K562 (cell line): ENCODE results near the gene CDK5R1. TPM values are rescaled to one million over a fixed set of nuclear protein-coding genes. Genes with fewer than 3 reads are reported as not detected.

Source experiments
- ATAC-seq: fragments of 200-7000 bp; cut with Tn5 transposase; 3 replicates; pipeline ENCODE4 v1.9.1; 2020; ENCODE audit warnings: moderate library complexity
- BruUV-seq: library from RNA; stranded (reverse); fragments of 400-500 nt; replicated peaks from 2 replicates; lab custom pipeline; 2021; lab: Mats Ljungman, UMichigan
- CTCF ChIA-PET: fragments of 300-600 bp; formaldehyde crosslinking; extraction: SDS; loops from one replicate; lab custom pipeline; 2021; ENCODE audit warnings: low intra/inter-chr PET ratio; lab: Yijun Ruan, JAX
- POLR2A ChIA-PET: fragments of 300-600, 350-650 bp; sonication (Branson Sonifier 250); formaldehyde crosslinking; extraction: SDS; loops from one replicate; lab custom pipeline; 2021; ENCODE audit warnings: antibody characterized with exemption, inconsistent platforms; lab: Yijun Ruan, JAX
- DNase-seq, 4 experiments: peaks; one replicate each; pipeline versions ENCODE4 v3.0.0 to v3.0.0-alpha.2; 2011 to 2018; ENCODE audit warnings: low spot score in 3 of 4, mixed read lengths in 3 of 4; ENCODE audit errors: extremely low read depth in 1 of 4
- FAIRE-seq: peaks from 2 replicates; lab custom pipeline; 2011; peaks lifted over from hg19 to GRCh38; lab: Jason Lieb, UNC
- H2AFZ ChIP-seq: 2 replicates; pipeline ENCODE4 v1.6.0; 2011; ENCODE audit warnings: low read depth, low read length, control low read depth, inconsistent platforms
- H3K27ac ChIP-seq: fragments of 200-600 bp; 3 replicates; pipeline ENCODE4 v1.8.0; 2011; ENCODE audit warnings: low read depth, mild to moderate bottlenecking, control low read depth, inconsistent platforms, low read length, moderate library complexity, mixed read lengths; ENCODE audit errors: extremely low read depth
- H3K27me3 ChIP-seq, 2 experiments: fragments of 300-600 bp in 1 of 2; 2 replicates in 1 of 2; 3 replicates in 1 of 2; pipeline versions ENCODE4 v1.6.0 to v1.8.0; 2011; ENCODE audit warnings: inconsistent platforms in 2 of 2, low read length in 2 of 2, mild to moderate bottlenecking in 1 of 2, mixed read lengths in 1 of 2, moderate library complexity in 1 of 2; ENCODE audit not compliant: control insufficient read depth in 2 of 2, insufficient read depth in 2 of 2
- H3K36me3 ChIP-seq: fragments of 300-600 bp; 3 replicates; pipeline ENCODE4 v1.8.0; 2011; ENCODE audit warnings: mild to moderate bottlenecking, low read length, inconsistent platforms; ENCODE audit not compliant: control insufficient read depth, insufficient read depth
- H3K4me1 ChIP-seq, 2 experiments: fragments of 200-600 bp in 1 of 2; replicated peaks in 1 of 2; 2 replicates in 1 of 2; 3 replicates in 1 of 2; pipeline versions ENCODE4 v1.5.1 to v1.8.0; 2011; ENCODE audit warnings: inconsistent platforms in 2 of 2, low read length in 2 of 2, mild to moderate bottlenecking in 1 of 2, mixed read lengths in 1 of 2, moderate library complexity in 1 of 2; ENCODE audit not compliant: control insufficient read depth in 2 of 2, insufficient read depth in 2 of 2
- H3K4me2 ChIP-seq: 2 replicates; pipeline ENCODE4 v1.6.1; 2011; ENCODE audit warnings: low read length, control low read depth, inconsistent platforms, mixed read lengths; ENCODE audit not compliant: insufficient read depth
- H3K4me3 ChIP-seq: fragments of 200-600 bp; sonication (generic), shearing (Covaris generic); 2 replicates; pipeline ENCODE4 v1.5.1; 2016; ENCODE audit warnings: control low read depth, inconsistent platforms
- H3K79me2 ChIP-seq: fragments of 200-600 bp; 3 replicates; pipeline ENCODE4 v1.8.0; 2011; ENCODE audit warnings: low read length, inconsistent platforms; ENCODE audit not compliant: control insufficient read depth, insufficient read depth
- H3K9ac ChIP-seq, 2 experiments: 2 replicates each; pipeline versions ENCODE4 v1.6.0 to v1.6.1; 2011; ENCODE audit warnings: low read depth in 2 of 2, low read length in 2 of 2, control low read depth in 1 of 2, inconsistent platforms in 1 of 2, mild to moderate bottlenecking in 1 of 2, mixed read lengths in 1 of 2; ENCODE audit not compliant: insufficient read depth in 1 of 2
- H3K9me1 ChIP-seq: one replicate; pipeline ENCODE4 v1.6.0; 2011; ENCODE audit warnings: inconsistent platforms, mild to moderate bottlenecking, low read length, moderate library complexity; ENCODE audit not compliant: control insufficient read depth, insufficient read depth
- H3K9me3 ChIP-seq: replicated peaks from 2 replicates; pipeline ENCODE4 v1.5.1; 2011; ENCODE audit warnings: low read depth, low read length, inconsistent platforms; ENCODE audit not compliant: control insufficient read depth, insufficient read depth
- H4K20me1 ChIP-seq: replicated peaks from 2 replicates; pipeline ENCODE4 v1.6.1; 2011; ENCODE audit warnings: low read length, inconsistent platforms, mixed read lengths; ENCODE audit not compliant: control insufficient read depth, insufficient read depth
- EWSR1 ChIP-seq: fragments of 450-650 bp; IDR thresholded peaks from 2 replicates; pipeline ENCODE4 v1.6.1; 2018; ENCODE audit warnings: borderline replicate concordance, mild to moderate bottlenecking, low read depth, moderate library complexity; ENCODE audit not compliant: partially characterized antibody
- FIP1L1 ChIP-seq: fragments of 200-400 bp; formaldehyde crosslinking; IDR thresholded peaks from 2 replicates; pipeline ENCODE4 v1.6.1; 2018; ENCODE audit warnings: mild to moderate bottlenecking, low read depth, low read length; ENCODE audit not compliant: poor library complexity, severe bottlenecking
- FUS ChIP-seq: fragments of 200-400 bp; formaldehyde crosslinking; optimal IDR thresholded peaks from 2 replicates; pipeline ENCODE3; 2017; ENCODE audit warnings: low read depth, low read length
- HDAC3 ChIP-seq: fragments of 450-650 bp; IDR thresholded peaks from 2 replicates; pipeline ENCODE4 v1.6.1; 2018; ENCODE audit warnings: borderline replicate concordance, mild to moderate bottlenecking, moderate library complexity; ENCODE audit not compliant: partially characterized antibody
- IFI16 ChIP-seq: fragments of 250-450 bp; sonication (Bioruptor Pico); IDR thresholded peaks from 2 replicates; pipeline ENCODE4 v2.1.2; 2022; ENCODE audit warnings: mild to moderate bottlenecking, inconsistent platforms
- KDM2B ChIP-seq: fragments of 250-450 bp; sonication (Bioruptor Pico); IDR thresholded peaks from 2 replicates; pipeline ENCODE4 v1.8.0; 2021; ENCODE audit warnings: mild to moderate bottlenecking, moderate library complexity
- MCM2 ChIP-seq: fragments of 450-650 bp; IDR thresholded peaks from 2 replicates; pipeline ENCODE4 v1.6.1; 2017; ENCODE audit warnings: low read depth, mild to moderate bottlenecking
- MTA2 ChIP-seq: fragments of 450-650 bp; IDR thresholded peaks from 2 replicates; pipeline ENCODE4 v1.6.1; 2016; ENCODE audit warnings: low read depth
- RBM22 ChIP-seq: fragments of 200-400 bp; formaldehyde crosslinking; IDR thresholded peaks from 2 replicates; pipeline ENCODE4 v1.6.1; 2018; ENCODE audit warnings: low read length, low read depth; ENCODE audit not compliant: poor library complexity, severe bottlenecking
- SAP30 ChIP-seq: fragments of 200-600 bp; sonication (generic); IDR thresholded peaks from 2 replicates; pipeline ENCODE4 v1.6.1; 2012; ENCODE audit warnings: borderline replicate concordance, low read depth, mild to moderate bottlenecking, moderate library complexity, low read length, control low read depth, inconsistent platforms; ENCODE audit not compliant: insufficient read depth, poor library complexity, severe bottlenecking
- SP1 ChIP-seq: sonication (generic); formaldehyde crosslinking; IDR thresholded peaks from 2 replicates; pipeline ENCODE4 v1.8.1; 2022; ENCODE audit warnings: mild to moderate bottlenecking, missing genetic modification reagents
- TAF9B ChIP-seq: fragments of 450-650 bp; IDR thresholded peaks from 2 replicates; pipeline ENCODE4 v1.6.1; 2018; ENCODE audit warnings: mild to moderate bottlenecking; ENCODE audit not compliant: partially characterized antibody
- ZKSCAN3 ChIP-seq: fragments of 250-450 bp; sonication (Bioruptor Pico); IDR thresholded peaks from 2 replicates; pipeline ENCODE4 v1.4.0; 2020
- WGBS: fragments of 100-300 bp; shearing (Covaris generic); methylation state at CpG from one replicate; pipeline ENCODE4 v1.1.6; 2016; ENCODE audit warnings: low coverage, mixed read lengths; ENCODE audit not compliant: insufficient coverage; ENCODE audit errors: missing lambda C conversion rate; 5-methylcytosine and 5-hydroxymethylcytosine counted together
- in situ Hi-C: fragments of 300-500 bp; cut with MboI; formaldehyde crosslinking; loops from 4 replicates; pipeline ENCODE4 v1.15.0; 2018; ENCODE audit warnings: inconsistent platforms, mixed read lengths
- intact Hi-C: fragments of 100-400 bp; cut with micrococcal nuclease; formaldehyde crosslinking; loops from 2 replicates; pipeline ENCODE4 v1.14.2; 2022
- polyA plus RNA-seq, 8 experiments: library from polyadenylated mRNA; depleted of rRNA in 4 of 8; stranded (reverse) in 5 of 8; unstranded in 3 of 8; fragments of >200 nt; fragmentation: Nextera tagmentation in 2 of 8; fragmentation: Illumina TruSeq in 1 of 8; extraction: Ambion mirVana in 2 of 8; extraction: Trizol in 1 of 8; gene quantifications; 2 replicates each; pipeline versions ENCODE4 v1.2.1 to v1.2.3, GENCODE V29; 2011 to 2014; ENCODE audit warnings: inconsistent platforms in 1 of 8, missing spikeins in 1 of 8
- total RNA-seq, 7 experiments: library from RNA; depleted of rRNA in 6 of 7; stranded (reverse); fragments of >200 nt in 6 of 7; fragmentation: Illumina TruSeq in 2 of 7; extraction: Trizol in 2 of 7; gene quantifications; 2 replicates each; pipeline versions ENCODE4 v1.2.1 to v1.2.3, GENCODE V29; 2011 to 2021; ENCODE audit warnings: low replicate concordance in 1 of 7

CDK5R1 gene
- total and polyA plus RNA-seq, 9 of the 15 experiments (the other 6 are each of a cell fraction or from before 2014, with no cell fraction given) = 0.10 to 4.8 (median 2.3) TPM

DNA sequence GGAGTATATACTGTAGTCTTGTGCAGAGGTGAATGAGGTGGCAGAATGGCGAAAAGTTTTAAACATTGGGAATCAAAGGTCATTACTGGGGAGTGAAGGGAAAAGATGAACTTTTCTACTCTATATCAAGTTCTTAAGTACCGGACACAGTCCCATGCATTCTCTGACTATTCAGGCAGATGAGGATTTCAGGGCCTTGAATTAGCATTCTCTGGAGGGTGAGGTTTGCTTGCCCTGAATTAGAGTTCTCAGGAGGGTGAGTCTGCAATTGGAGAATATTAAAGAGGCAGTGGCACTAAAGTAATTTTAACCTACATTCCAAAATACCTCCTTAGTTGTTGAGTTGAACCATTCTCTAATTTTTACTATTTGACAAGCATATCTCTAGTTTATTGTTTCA is 33.4 kb upstream of the CDK5R1 start:
- Histone ChIP-seq H3K9me3 (no peaks in the 10 kb centered on the region), H3K4me1 (no peaks in the 10 kb centered on the region), H4K20me1 (no peaks in the 10 kb centered on the region), H2AFZ (no peak overlapping the region), H3K9me1 (no peaks in the 10 kb centered on the region), H3K4me3 (no peak overlapping the region), H3K27me3 (no peaks in the 10 kb centered on the region), H3K27ac (no peak overlapping the region)
- POLR2A ChIA-PET = interaction anchor here (0.9 to 1.6 kb wide), 2 partner anchors 9 to 18 kb away, joined by 4 to 7 read pairs; partner anchors contain the start of gene PSMD11
- in situ Hi-C loops = no loop called here
- TF ChIP-seq FIP1L1 = no peak
- TF ChIP-seq RBM22 = no peak
- no peak for TF ChIP-seq EWSR1
- no peak for TF ChIP-seq FUS
- TF ChIP-seq MTA2 = no peak
- no peak for TF ChIP-seq SP1 (CRISPR knock-in tag)
- no peak for TF ChIP-seq SAP30
- TF ChIP-seq IFI16 = no peak
- TF ChIP-seq KDM2B = no peak
- TF ChIP-seq ZKSCAN3 (CRISPR knock-in tag) = no peak
- no peak for TF ChIP-seq TAF9B
- no peak for TF ChIP-seq MCM2
- TF ChIP-seq HDAC3 = no peak
- TF ChIP-seq, all 486 proteins: peak for 0
- peaks cover 92% of the 10 kb centered on the region for H3K36me3 ChIP-seq
- 93% methylated on average over 2 of the region's 2 CpGs for WGBS
- no peak overlapping the region for H3K9ac ChIP-seq
- H3K79me2 ChIP-seq = peaks cover 78% of the 10 kb centered on the region
- BruUV-seq = no TSS peak
- FAIRE-seq = no peak
- intact Hi-C loops = no loop called here
- CTCF ChIA-PET = no interaction called here
- DNase-seq = no peak
- no peak for ATAC-seq
- H3K4me2 ChIP-seq = no peak overlapping the region
